GM19193 (cell line): ENCODE data around the gene PTPRN2.

Source experiments
- POLR2A ChIP-seq: IDR thresholded peaks from 4 replicates; pipeline ENCODE4 v1.6.1; 2011; ENCODE audit not compliant: insufficient read depth, insufficient read length; ENCODE audit errors: extremely low read depth

Gene PTPRN2

GRCh38 chr7:158488181-158488971 lies 99.2 kb downstream of the PTPRN2 start:
- TF ChIP-seq POLR2A: no peak

GRCh38 chr7:158487631-158488151 lies 99.9 kb downstream of the PTPRN2 start:
- TF ChIP-seq POLR2A: no peak

- no peak for TF ChIP-seq POLR2A
Measured at GRCh38 chr7:158486919-158487318, 100.7 kb downstream of the PTPRN2 start.

GRCh38 chr7:158484801-158485531 lies 102.7 kb downstream of the PTPRN2 start:
- TF ChIP-seq POLR2A: no peak

- no peak for TF ChIP-seq POLR2A
Measured at GRCh38 chr7:158482480-158482879, 105.1 kb downstream of the PTPRN2 start.

GRCh38 chr7:158479664-158480025 lies 108.0 kb downstream of the PTPRN2 start:
- no peak for TF ChIP-seq POLR2A

- no peak for TF ChIP-seq POLR2A
Measured at GRCh38 chr7:158479021-158479663, 108.5 kb downstream of the PTPRN2 start.

- TF ChIP-seq POLR2A: no peak
Measured at GRCh38 chr7:158477866-158478265, 109.8 kb downstream of the PTPRN2 start.

- TF ChIP-seq POLR2A: no peak
Measured at GRCh38 chr7:158476331-158476932, 111.2 kb downstream of the PTPRN2 start.

GRCh38 chr7:158475679-158476052 lies 112.0 kb downstream of the PTPRN2 start:
- TF ChIP-seq POLR2A: no peak

- TF ChIP-seq POLR2A: no peak
Measured at GRCh38 chr7:158475036-158475678, 112.5 kb downstream of the PTPRN2 start.

- no peak for TF ChIP-seq POLR2A
Measured at GRCh38 chr7:158474488-158474887, 113.1 kb downstream of the PTPRN2 start.

- TF ChIP-seq POLR2A: no peak
Measured at GRCh38 chr7:158473946-158474345, 113.7 kb downstream of the PTPRN2 start.

GRCh38 chr7:158473221-158473620 lies 114.4 kb downstream of the PTPRN2 start:
- TF ChIP-seq POLR2A: no peak

- no peak for TF ChIP-seq POLR2A
Measured at GRCh38 chr7:158472596-158472995, 115.0 kb downstream of the PTPRN2 start.

GRCh38 chr7:158471716-158472115 lies 115.9 kb downstream of the PTPRN2 start:
- no peak for TF ChIP-seq POLR2A

- no peak for TF ChIP-seq POLR2A
Measured at GRCh38 chr7:158470336-158470735, 117.3 kb downstream of the PTPRN2 start.
